ENCODE measurements around the gene MYH9. TPM values are rescaled to one million over a fixed set of nuclear protein-coding genes. Genes with fewer than 3 reads are reported as not detected.

Gene MYH9
- total and polyA plus RNA-seq, 2 donors (not counting 1 experiment from before 2014, with no cell fraction given): 108 to 554 TPM

DNA sequence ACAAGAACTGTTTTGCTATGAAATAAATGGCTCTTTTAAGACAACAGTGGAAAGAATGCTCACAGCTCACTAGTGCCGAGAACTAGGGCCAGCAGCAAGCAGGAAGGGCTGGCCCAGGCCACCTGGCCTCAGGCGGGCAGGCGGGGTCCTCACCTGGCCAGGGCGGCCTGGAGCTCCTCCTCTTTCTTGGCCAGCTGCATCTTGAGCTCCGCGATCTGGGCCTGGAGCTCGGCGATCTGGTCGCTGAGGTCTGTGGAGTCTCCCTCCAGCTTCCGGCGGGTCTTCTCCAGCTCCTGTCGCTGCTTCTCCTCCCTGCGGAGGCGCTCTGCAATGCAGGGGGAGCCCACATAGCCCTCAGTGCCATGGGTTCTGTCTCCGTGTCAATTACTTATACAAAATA is 91.1 kb downstream of the MYH9 start:
- intact Hi-C loops (cut with micrococcal nuclease): no loop called here
- ChIA-PET POLR2A (interaction anchor here (0.6 kb wide), 1 partner anchor 89 kb away, joined by 3 read pairs; no protein-coding TSS in a partner anchor), CTCF (interaction anchor here (2.9 to 24.9 kb wide), 2 partner anchors 10 to 183 kb away, joined by 10 to 607 read pairs; partner anchors contain the start of gene TXN2)
- Mint-ChIP-seq H3K4me3 (no peak overlapping the region), H3K4me1 (peaks cover 5% of the 10 kb centered on the region), H3K27ac (no peak overlapping the region), H3K27me3 (no peaks in the 10 kb centered on the region), H3K9me3 (ENCODE audit: insufficient read depth) (no peaks in the 10 kb centered on the region)
- Histone ChIP-seq H3K4me3 (ENCODE audit: control extremely low read depth in 1 of 5, extremely low read depth in 1 of 5, insufficient read depth in 1 of 5, low read depth in 2 of 5, low read length in 4 of 5) (no peak overlapping the region), H4K20me1 (ENCODE audit: control insufficient read depth, insufficient read depth, low read length, poor library complexity, severe bottlenecking) (peaks cover 99% of the 10 kb centered on the region), H3K4me1 (ENCODE audit: control insufficient read depth in 2 of 2, insufficient read depth in 2 of 2, low read length in 2 of 2) (peaks cover 0 to 3% of the 10 kb centered on the region in 2 donors), H3K27ac (ENCODE audit: low read length in 2 of 2) (no peak overlapping the region), H3K36me3 (replicated peaks in 1 of 2; ENCODE audit: control extremely low read depth in 1 of 2, control insufficient read depth in 1 of 2, extremely low read depth in 1 of 2, insufficient read depth in 2 of 2, low read length in 1 of 2) (peaks cover 1 to 100% of the 10 kb centered on the region in 2 experiments), H3K27me3 (replicated peaks in 1 of 4; ENCODE audit: control extremely low read depth in 1 of 4, control insufficient read depth in 3 of 4, insufficient read depth in 4 of 4, low read length in 3 of 4) (no peaks in the 10 kb centered on the region), H3K9ac (ENCODE audit: low read length) (no peak overlapping the region), H3K4me2 (replicated peaks; ENCODE audit: low read depth, low read length, poor library complexity, severe bottlenecking) (no peak overlapping the region), H2AFZ (ENCODE audit: insufficient read depth, low read depth, low read length, poor library complexity, severe bottlenecking) (no peak overlapping the region), H3K9me3 (ENCODE audit: control extremely low read depth in 1 of 3, control insufficient read depth in 2 of 3, insufficient read depth in 1 of 3, low read length in 2 of 3) (peaks cover 0 to 11% (median 0%) of the 10 kb centered on the region in 3 donors), H3K79me2 (ENCODE audit: control insufficient read depth, insufficient read depth, low read length) (peaks cover 62% of the 10 kb centered on the region)
- no peak for DNase-seq
- TF ChIP-seq EZH2 (IDR thresholded peaks at IDR 0.05; ENCODE audit: borderline replicate concordance, insufficient read depth, low read depth, low read length, poor library complexity, severe bottlenecking): no peak
- TF ChIP-seq, protein P1, sequence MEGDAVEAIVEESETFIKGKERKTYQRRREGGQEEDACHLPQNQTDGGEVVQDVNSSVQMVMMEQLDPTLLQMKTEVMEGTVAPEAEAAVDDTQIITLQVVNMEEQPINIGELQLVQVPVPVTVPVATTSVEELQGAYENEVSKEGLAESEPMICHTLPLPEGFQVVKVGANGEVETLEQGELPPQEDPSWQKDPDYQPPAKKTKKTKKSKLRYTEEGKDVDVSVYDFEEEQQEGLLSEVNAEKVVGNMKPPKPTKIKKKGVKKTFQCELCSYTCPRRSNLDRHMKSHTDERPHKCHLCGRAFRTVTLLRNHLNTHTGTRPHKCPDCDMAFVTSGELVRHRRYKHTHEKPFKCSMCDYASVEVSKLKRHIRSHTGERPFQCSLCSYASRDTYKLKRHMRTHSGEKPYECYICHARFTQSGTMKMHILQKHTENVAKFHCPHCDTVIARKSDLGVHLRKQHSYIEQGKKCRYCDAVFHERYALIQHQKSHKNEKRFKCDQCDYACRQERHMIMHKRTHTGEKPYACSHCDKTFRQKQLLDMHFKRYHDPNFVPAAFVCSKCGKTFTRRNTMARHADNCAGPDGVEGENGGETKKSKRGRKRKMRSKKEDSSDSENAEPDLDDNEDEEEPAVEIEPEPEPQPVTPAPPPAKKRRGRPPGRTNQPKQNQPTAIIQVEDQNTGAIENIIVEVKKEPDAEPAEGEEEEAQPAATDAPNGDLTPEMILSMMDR (IDR thresholded peaks at IDR 0.05): no peak
- WGBS (ENCODE audit: insufficient coverage): 98% methylated on average over 15 of the region's 15 CpGs
- no peak for ATAC-seq (ENCODE audit: low read depth)

DNA sequence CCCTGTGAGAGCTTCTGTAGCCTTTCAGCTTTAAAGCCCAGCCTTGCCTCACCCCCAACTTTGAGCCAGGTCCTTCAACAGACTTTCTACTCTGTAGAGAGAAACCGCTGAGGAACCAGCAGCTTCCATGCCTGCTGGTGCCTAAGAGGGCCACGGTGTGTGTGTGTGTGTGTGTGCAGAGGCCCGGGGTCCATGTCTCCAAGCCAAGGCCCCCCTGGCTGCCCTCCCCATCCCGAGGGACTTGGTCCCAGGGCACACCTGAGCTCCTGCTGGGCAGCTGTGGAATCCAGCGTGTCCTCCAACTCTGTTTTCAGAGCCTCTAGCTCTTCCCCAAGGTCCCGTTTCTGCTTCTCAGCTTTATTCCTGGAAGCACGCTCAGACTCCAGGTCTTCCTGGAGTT is 92.5 kb downstream of the MYH9 start:
- Histone ChIP-seq H3K4me3 (ENCODE audit: control extremely low read depth in 1 of 5, extremely low read depth in 1 of 5, insufficient read depth in 1 of 5, low read depth in 2 of 5, low read length in 4 of 5) (no peak overlapping the region), H3K27ac (ENCODE audit: low read length in 2 of 2) (no peak overlapping the region), H3K79me2 (ENCODE audit: control insufficient read depth, insufficient read depth, low read length) (peaks cover 51% of the 10 kb centered on the region), H3K27me3 (replicated peaks in 1 of 4; ENCODE audit: control extremely low read depth in 1 of 4, control insufficient read depth in 3 of 4, insufficient read depth in 4 of 4, low read length in 3 of 4) (no peaks in the 10 kb centered on the region), H3K9me3 (ENCODE audit: control extremely low read depth in 1 of 3, control insufficient read depth in 2 of 3, insufficient read depth in 1 of 3, low read length in 2 of 3) (peaks cover 0 to 12% (median 0%) of the 10 kb centered on the region in 3 donors), H2AFZ (ENCODE audit: insufficient read depth, low read depth, low read length, poor library complexity, severe bottlenecking) (no peak overlapping the region), H3K36me3 (replicated peaks in 1 of 2; ENCODE audit: control extremely low read depth in 1 of 2, control insufficient read depth in 1 of 2, extremely low read depth in 1 of 2, insufficient read depth in 2 of 2, low read length in 1 of 2) (peaks cover 1 to 88% of the 10 kb centered on the region in 2 experiments), H3K9ac (ENCODE audit: low read length) (no peak overlapping the region), H3K4me2 (replicated peaks; ENCODE audit: low read depth, low read length, poor library complexity, severe bottlenecking) (no peak overlapping the region), H3K4me1 (ENCODE audit: control insufficient read depth in 2 of 2, insufficient read depth in 2 of 2, low read length in 2 of 2) (no peaks in the 10 kb centered on the region), H4K20me1 (ENCODE audit: control insufficient read depth, insufficient read depth, low read length, poor library complexity, severe bottlenecking) (peaks cover 87% of the 10 kb centered on the region)
- Mint-ChIP-seq H3K9me3 (ENCODE audit: insufficient read depth) (no peaks in the 10 kb centered on the region), H3K4me1 (no peaks in the 10 kb centered on the region), H3K27me3 (no peaks in the 10 kb centered on the region), H3K27ac (no peak overlapping the region), H3K4me3 (no peak overlapping the region)
- ChIA-PET CTCF (interaction anchor here (0.9 to 24.9 kb wide), 3 partner anchors 9 to 185 kb away, joined by 3 to 607 read pairs (median 10); partner anchors contain the start of gene TXN2), POLR2A (no interaction called here)
- no peak for DNase-seq
- ATAC-seq (ENCODE audit: low read depth): no peak
- 88% methylated on average over 6 of the region's 7 CpGs for WGBS (ENCODE audit: insufficient coverage)
- intact Hi-C loops (cut with micrococcal nuclease): no loop called here
- TF ChIP-seq, protein P1 (IDR thresholded peaks at IDR 0.05): no peak
- TF ChIP-seq EZH2 (IDR thresholded peaks at IDR 0.05; ENCODE audit: borderline replicate concordance, insufficient read depth, low read depth, low read length, poor library complexity, severe bottlenecking): no peak
